SK-N-SH treated with all-trans-retinoic acid at 6 μM for 48 hours (cell line): ENCODE data around the gene IL20RA.

Experiments used
- ATAC-seq: fragments of 200-7000 bp; cut with Tn5 transposase; 3 replicates; pipeline ENCODE4 v1.9.1; 2020; ENCODE audit warnings: mild to moderate bottlenecking, moderate library complexity
- ARNTL ChIP-seq: fragments of 450-650 bp; formaldehyde crosslinking; IDR thresholded peaks from 2 replicates; pipeline ENCODE4 v1.5.0; 2020; ENCODE audit warnings: low read depth, mild to moderate bottlenecking, moderate library complexity, borderline replicate concordance
- BACH2 ChIP-seq: fragments of 250-450 bp; sonication (Bioruptor Pico); IDR thresholded peaks from 2 replicates; pipeline ENCODE4 v1.9.0; 2021; ENCODE audit warnings: mild to moderate bottlenecking, borderline replicate concordance
- CSDC2 ChIP-seq: fragments of 250-450 bp; sonication (Bioruptor Pico); IDR thresholded peaks from 2 replicates; pipeline ENCODE4 v1.5.0; 2020; ENCODE audit warnings: mild to moderate bottlenecking, moderate library complexity
- ESRRG ChIP-seq: fragments of 250-450 bp; sonication (Bioruptor Pico); IDR thresholded peaks from 2 replicates; pipeline ENCODE4 v1.6.1; 2021; ENCODE audit warnings: mild to moderate bottlenecking
- GLIS3 ChIP-seq: fragments of 250-450 bp; sonication (Bioruptor Pico); IDR thresholded peaks from 2 replicates; pipeline ENCODE4 v1.5.0; 2020; ENCODE audit warnings: mild to moderate bottlenecking, moderate library complexity
- ISL1 ChIP-seq: fragments of 250-450 bp; sonication (Bioruptor Pico); IDR thresholded peaks from 2 replicates; pipeline ENCODE4 v2.1.2; 2022; ENCODE audit warnings: mild to moderate bottlenecking, moderate library complexity
- OSR1 ChIP-seq: fragments of 250-450 bp; sonication (Bioruptor Pico); IDR thresholded peaks from 2 replicates; pipeline ENCODE4 v1.8.0; 2022; ENCODE audit warnings: moderate library complexity, mild to moderate bottlenecking, inconsistent platforms
- PPARA ChIP-seq: fragments of 250-450 bp; sonication (Bioruptor Pico); IDR thresholded peaks from 2 replicates; pipeline ENCODE4 v1.5.0; 2020; ENCODE audit warnings: mild to moderate bottlenecking, borderline replicate concordance
- RARB ChIP-seq: fragments of 250-450 bp; sonication (Bioruptor Pico); IDR thresholded peaks from 2 replicates; pipeline ENCODE4 v1.8.0; 2021; ENCODE audit warnings: mild to moderate bottlenecking, moderate library complexity
- SNAI2 ChIP-seq: fragments of 250-450 bp; sonication (Bioruptor Pico); IDR thresholded peaks from 2 replicates; pipeline ENCODE4 v1.5.0; 2020; ENCODE audit warnings: mild to moderate bottlenecking, moderate library complexity
- TCF4 ChIP-seq: fragments of 250-450 bp; sonication (Bioruptor Pico); IDR thresholded peaks from 2 replicates; pipeline ENCODE4 v1.8.0; 2021; ENCODE audit warnings: mild to moderate bottlenecking, moderate library complexity, borderline replicate concordance
- TOX ChIP-seq: fragments of 250-450 bp; sonication (Bioruptor Pico); IDR thresholded peaks from 2 replicates; pipeline ENCODE4 v1.8.0; 2021; ENCODE audit warnings: mild to moderate bottlenecking, moderate library complexity, borderline replicate concordance
- ZC3H10 ChIP-seq: fragments of 250-450 bp; sonication (Bioruptor Pico); IDR thresholded peaks from 2 replicates; pipeline ENCODE4 v1.5.1; 2021; ENCODE audit warnings: mild to moderate bottlenecking, moderate library complexity
- ZFP3 ChIP-seq: fragments of 250-450 bp; sonication (Bioruptor Pico); IDR thresholded peaks from 2 replicates; pipeline ENCODE4 v1.5.0; 2020; ENCODE audit warnings: mild to moderate bottlenecking, moderate library complexity
- ZNF565 ChIP-seq: fragments of 450-650 bp; formaldehyde crosslinking; conservative IDR thresholded peaks from 2 replicates; pipeline ENCODE4 v1.5.0; 2020; ENCODE audit warnings: low read depth, mild to moderate bottlenecking, moderate library complexity
- ZNF70 ChIP-seq: fragments of 450-650 bp; formaldehyde crosslinking; IDR thresholded peaks from 2 replicates; pipeline ENCODE4 v1.5.0; 2020; ENCODE audit warnings: mild to moderate bottlenecking, moderate library complexity
- ZNF8 ChIP-seq: fragments of 450-650 bp; formaldehyde crosslinking; IDR thresholded peaks from 2 replicates; pipeline ENCODE4 v1.5.0; 2020; ENCODE audit warnings: mild to moderate bottlenecking, moderate library complexity
- TF ChIP-seq, protein P1 (sequence below): fragments of 250-450 bp; sonication (Bioruptor Pico); IDR thresholded peaks from 2 replicates; pipeline ENCODE4 v1.5.0; 2020; ENCODE audit warnings: mild to moderate bottlenecking, moderate library complexity
- TF ChIP-seq, protein P2 (sequence below): fragments of 250-450 bp; sonication (Bioruptor Pico); IDR thresholded peaks from 2 replicates; pipeline ENCODE4 v1.8.0; 2021; ENCODE audit warnings: low read depth, mild to moderate bottlenecking, moderate library complexity, borderline replicate concordance
- TF ChIP-seq, protein P3 (sequence below): fragments of 250-450 bp; sonication (Bioruptor Pico); IDR thresholded peaks from 2 replicates; pipeline ENCODE4 v1.5.1; 2020; ENCODE audit warnings: low read depth, mild to moderate bottlenecking, moderate library complexity
- TF ChIP-seq, protein P4 (sequence below): fragments of 250-450 bp; sonication (Bioruptor Pico); IDR thresholded peaks from 2 replicates; pipeline ENCODE4 v1.8.0; 2020; ENCODE audit warnings: mild to moderate bottlenecking, moderate library complexity, borderline replicate concordance
- TF ChIP-seq, protein P5 (sequence below): fragments of 250-450 bp; sonication (Bioruptor Pico); IDR thresholded peaks from 2 replicates; pipeline ENCODE4 v1.5.1; 2021; ENCODE audit warnings: mild to moderate bottlenecking, moderate library complexity

Gene IL20RA

DNA sequence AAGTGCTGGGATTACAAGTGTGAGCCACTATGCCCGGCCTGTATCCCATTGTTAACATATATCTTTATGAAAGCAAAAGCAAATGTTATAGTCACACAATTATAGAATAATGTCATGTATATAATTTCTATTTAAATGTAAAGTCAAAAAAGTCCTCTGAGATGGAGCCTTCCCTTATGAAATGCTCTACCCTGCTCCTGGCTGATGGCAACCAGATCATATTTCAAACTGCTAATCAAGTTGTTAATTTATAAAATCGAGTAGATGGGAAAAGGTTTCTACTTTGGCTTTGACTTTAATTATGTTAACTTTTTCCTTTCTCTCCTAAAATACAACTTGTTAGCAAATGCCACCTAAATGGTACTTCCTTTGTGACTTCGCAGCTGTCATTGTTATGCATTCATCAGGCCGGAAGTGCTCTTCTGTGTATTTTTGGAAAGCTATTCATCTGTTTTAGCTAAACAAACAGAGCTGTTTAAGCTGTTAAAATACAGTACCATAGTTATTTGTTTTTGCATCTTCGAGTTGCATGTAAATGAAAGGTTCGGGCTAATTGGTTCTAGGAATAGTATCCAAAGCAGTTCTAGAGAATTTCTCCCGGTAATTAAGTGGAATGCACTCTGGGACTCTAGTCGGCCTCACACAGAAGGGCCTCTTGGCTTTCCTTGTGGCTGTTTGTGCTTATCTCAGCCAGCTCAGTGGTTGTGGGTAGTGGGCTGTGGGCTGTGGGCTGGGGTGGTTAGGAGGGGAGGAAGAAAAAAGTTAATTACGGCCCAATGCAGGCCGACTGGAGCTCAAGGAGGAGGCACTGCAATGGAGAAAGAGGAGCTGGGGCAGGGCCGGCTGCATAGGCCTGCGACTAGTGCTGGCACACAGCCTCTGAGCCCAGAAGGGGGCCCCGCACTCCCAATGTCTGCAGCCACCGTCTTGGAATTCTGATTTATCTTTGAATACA, 87.9 kb downstream of the IL20RA start:
- ATAC-seq: no peak
- TF ChIP-seq GLIS3 (CRISPR knock-in tag): no peak
- no peak for TF ChIP-seq ZNF565 (CRISPR knock-in tag)
- TF ChIP-seq SNAI2 (CRISPR knock-in tag): no peak
- no peak for TF ChIP-seq RARB (CRISPR knock-in tag)
- TF ChIP-seq, protein P1, sequence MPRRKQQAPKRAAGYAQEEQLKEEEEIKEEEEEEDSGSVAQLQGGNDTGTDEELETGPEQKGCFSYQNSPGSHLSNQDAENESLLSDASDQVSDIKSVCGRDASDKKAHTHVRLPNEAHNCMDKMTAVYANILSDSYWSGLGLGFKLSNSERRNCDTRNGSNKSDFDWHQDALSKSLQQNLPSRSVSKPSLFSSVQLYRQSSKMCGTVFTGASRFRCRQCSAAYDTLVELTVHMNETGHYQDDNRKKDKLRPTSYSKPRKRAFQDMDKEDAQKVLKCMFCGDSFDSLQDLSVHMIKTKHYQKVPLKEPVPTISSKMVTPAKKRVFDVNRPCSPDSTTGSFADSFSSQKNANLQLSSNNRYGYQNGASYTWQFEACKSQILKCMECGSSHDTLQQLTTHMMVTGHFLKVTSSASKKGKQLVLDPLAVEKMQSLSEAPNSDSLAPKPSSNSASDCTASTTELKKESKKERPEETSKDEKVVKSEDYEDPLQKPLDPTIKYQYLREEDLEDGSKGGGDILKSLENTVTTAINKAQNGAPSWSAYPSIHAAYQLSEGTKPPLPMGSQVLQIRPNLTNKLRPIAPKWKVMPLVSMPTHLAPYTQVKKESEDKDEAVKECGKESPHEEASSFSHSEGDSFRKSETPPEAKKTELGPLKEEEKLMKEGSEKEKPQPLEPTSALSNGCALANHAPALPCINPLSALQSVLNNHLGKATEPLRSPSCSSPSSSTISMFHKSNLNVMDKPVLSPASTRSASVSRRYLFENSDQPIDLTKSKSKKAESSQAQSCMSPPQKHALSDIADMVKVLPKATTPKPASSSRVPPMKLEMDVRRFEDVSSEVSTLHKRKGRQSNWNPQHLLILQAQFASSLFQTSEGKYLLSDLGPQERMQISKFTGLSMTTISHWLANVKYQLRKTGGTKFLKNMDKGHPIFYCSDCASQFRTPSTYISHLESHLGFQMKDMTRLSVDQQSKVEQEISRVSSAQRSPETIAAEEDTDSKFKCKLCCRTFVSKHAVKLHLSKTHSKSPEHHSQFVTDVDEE (CRISPR knock-in tag): no peak
- TF ChIP-seq, protein P2, sequence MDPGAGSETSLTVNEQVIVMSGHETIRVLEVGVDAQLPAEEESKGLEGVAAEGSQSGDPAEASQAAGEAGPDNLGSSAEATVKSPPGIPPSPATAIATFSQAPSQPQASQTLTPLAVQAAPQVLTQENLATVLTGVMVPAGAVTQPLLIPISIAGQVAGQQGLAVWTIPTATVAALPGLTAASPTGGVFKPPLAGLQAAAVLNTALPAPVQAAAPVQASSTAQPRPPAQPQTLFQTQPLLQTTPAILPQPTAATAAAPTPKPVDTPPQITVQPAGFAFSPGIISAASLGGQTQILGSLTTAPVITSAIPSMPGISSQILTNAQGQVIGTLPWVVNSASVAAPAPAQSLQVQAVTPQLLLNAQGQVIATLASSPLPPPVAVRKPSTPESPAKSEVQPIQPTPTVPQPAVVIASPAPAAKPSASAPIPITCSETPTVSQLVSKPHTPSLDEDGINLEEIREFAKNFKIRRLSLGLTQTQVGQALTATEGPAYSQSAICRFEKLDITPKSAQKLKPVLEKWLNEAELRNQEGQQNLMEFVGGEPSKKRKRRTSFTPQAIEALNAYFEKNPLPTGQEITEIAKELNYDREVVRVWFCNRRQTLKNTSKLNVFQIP (CRISPR knock-in tag): no peak
- TF ChIP-seq OSR1: no peak
- TF ChIP-seq ISL1 (CRISPR knock-in tag): no peak
- TF ChIP-seq ZNF8 (CRISPR knock-in tag): no peak
- TF ChIP-seq, protein P3, sequence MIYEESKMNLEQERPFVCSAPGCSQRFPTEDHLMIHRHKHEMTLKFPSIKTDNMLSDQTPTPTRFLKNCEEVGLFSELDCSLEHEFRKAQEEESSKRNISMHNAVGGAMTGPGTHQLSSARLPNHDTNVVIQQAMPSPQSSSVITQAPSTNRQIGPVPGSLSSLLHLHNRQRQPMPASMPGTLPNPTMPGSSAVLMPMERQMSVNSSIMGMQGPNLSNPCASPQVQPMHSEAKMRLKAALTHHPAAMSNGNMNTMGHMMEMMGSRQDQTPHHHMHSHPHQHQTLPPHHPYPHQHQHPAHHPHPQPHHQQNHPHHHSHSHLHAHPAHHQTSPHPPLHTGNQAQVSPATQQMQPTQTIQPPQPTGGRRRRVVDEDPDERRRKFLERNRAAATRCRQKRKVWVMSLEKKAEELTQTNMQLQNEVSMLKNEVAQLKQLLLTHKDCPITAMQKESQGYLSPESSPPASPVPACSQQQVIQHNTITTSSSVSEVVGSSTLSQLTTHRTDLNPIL (CRISPR knock-in tag): no peak
- no peak for TF ChIP-seq ZC3H10
- no peak for TF ChIP-seq ZNF70 (CRISPR knock-in tag)
- no peak for TF ChIP-seq ESRRG (CRISPR knock-in tag)
- TF ChIP-seq CSDC2 (CRISPR knock-in tag): no peak
- no peak for TF ChIP-seq TCF4 (CRISPR knock-in tag)

DNA sequence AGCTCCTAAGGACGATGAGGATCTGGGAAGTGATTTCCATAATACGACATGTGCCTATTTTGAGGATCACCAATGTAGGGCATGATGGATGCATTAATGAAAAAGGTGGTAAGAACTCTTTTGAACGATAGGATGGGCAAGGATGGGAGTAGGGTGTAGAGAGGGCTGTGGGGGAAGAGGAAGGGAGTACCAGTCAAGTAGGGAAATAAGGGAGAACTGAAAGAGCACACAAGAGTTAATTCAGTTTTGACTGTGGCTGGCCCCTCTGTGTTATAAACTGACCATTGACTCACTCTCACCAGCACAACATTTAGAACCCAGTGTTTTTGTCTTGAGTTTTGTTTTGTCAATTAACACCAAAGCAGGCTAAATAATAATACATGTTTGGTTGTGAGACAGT, 89.6 kb downstream of the IL20RA start:
- TF ChIP-seq TOX (CRISPR knock-in tag) (no peak), SNAI2 (CRISPR knock-in tag) (no peak), ZFP3 (CRISPR knock-in tag) (no peak), RARB (CRISPR knock-in tag) (no peak), OSR1 (no peak), PPARA (CRISPR knock-in tag) (no peak), ZNF70 (CRISPR knock-in tag) (no peak), ZNF8 (CRISPR knock-in tag) (no peak), CSDC2 (CRISPR knock-in tag) (no peak), TCF4 (CRISPR knock-in tag) (no peak), ZNF565 (CRISPR knock-in tag) (no peak), ARNTL (CRISPR knock-in tag) (no peak), BACH2 (CRISPR knock-in tag) (no peak)
- TF ChIP-seq, protein P2 (CRISPR knock-in tag): no peak
- TF ChIP-seq, protein P4, sequence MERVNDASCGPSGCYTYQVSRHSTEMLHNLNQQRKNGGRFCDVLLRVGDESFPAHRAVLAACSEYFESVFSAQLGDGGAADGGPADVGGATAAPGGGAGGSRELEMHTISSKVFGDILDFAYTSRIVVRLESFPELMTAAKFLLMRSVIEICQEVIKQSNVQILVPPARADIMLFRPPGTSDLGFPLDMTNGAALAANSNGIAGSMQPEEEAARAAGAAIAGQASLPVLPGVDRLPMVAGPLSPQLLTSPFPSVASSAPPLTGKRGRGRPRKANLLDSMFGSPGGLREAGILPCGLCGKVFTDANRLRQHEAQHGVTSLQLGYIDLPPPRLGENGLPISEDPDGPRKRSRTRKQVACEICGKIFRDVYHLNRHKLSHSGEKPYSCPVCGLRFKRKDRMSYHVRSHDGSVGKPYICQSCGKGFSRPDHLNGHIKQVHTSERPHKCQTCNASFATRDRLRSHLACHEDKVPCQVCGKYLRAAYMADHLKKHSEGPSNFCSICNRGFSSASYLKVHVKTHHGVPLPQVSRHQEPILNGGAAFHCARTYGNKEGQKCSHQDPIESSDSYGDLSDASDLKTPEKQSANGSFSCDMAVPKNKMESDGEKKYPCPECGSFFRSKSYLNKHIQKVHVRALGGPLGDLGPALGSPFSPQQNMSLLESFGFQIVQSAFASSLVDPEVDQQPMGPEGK (CRISPR knock-in tag): no peak
- TF ChIP-seq, protein P5, sequence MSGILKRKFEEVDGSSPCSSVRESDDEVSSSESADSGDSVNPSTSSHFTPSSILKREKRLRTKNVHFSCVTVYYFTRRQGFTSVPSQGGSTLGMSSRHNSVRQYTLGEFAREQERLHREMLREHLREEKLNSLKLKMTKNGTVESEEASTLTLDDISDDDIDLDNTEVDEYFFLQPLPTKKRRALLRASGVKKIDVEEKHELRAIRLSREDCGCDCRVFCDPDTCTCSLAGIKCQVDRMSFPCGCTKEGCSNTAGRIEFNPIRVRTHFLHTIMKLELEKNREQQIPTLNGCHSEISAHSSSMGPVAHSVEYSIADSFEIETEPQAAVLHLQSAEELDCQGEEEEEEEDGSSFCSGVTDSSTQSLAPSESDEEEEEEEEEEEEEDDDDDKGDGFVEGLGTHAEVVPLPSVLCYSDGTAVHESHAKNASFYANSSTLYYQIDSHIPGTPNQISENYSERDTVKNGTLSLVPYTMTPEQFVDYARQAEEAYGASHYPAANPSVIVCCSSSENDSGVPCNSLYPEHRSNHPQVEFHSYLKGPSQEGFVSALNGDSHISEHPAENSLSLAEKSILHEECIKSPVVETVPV: no peak

More for the DNA sequence above, 89.6 kb downstream of the IL20RA start:
- ATAC-seq: no peak
